A549 (cell line): Measurements from ENCODE around the gene ZP3.
"Not testable (repeated sequence)": the region's sequence is repeated elsewhere in the genome, so short reads cannot be mapped to it uniquely, and the experiment has no call there.

Experiments
- EP300 ChIP-seq, 2 experiments: fragments of >200 bp; sonication (Bioruptor Twin); formaldehyde crosslinking; IDR thresholded peaks; 2 replicates in 1 of 2; 3 replicates in 1 of 2; pipeline ENCODE4 v1.6.1; 2016 to 2017
- POLR2AphosphoS2 ChIP-seq: conservative IDR thresholded peaks from 2 replicates; pipeline ENCODE4 v1.6.1; 2012; ENCODE audit warnings: low read length, improper control_type of control experiment, inconsistent platforms
- TF ChIP-seq, protein P1 (sequence below): fragments of >200 bp; sonication (Bioruptor Twin); formaldehyde crosslinking; IDR thresholded peaks from 3 replicates; pipeline ENCODE4 v1.5.1; 2016

GRCh38 chr7:76425558-76425957 lies 808 bp downstream of the ZP3 start:
- TF ChIP-seq, protein P1, sequence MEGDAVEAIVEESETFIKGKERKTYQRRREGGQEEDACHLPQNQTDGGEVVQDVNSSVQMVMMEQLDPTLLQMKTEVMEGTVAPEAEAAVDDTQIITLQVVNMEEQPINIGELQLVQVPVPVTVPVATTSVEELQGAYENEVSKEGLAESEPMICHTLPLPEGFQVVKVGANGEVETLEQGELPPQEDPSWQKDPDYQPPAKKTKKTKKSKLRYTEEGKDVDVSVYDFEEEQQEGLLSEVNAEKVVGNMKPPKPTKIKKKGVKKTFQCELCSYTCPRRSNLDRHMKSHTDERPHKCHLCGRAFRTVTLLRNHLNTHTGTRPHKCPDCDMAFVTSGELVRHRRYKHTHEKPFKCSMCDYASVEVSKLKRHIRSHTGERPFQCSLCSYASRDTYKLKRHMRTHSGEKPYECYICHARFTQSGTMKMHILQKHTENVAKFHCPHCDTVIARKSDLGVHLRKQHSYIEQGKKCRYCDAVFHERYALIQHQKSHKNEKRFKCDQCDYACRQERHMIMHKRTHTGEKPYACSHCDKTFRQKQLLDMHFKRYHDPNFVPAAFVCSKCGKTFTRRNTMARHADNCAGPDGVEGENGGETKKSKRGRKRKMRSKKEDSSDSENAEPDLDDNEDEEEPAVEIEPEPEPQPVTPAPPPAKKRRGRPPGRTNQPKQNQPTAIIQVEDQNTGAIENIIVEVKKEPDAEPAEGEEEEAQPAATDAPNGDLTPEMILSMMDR, result not testable (repeated sequence)
- not testable (repeated sequence) for TF ChIP-seq EP300 (IDR thresholded peaks at IDR 0.05); POLR2AphosphoS2
